Measurements from ENCODE around the gene TCF4. TPM values are rescaled to one million over a fixed set of nuclear protein-coding genes. Genes with fewer than 3 reads are reported as not detected.

TCF4 gene
- 3.5 TPM for polyA plus RNA-seq (2012; ENCODE audit: insufficient read depth, insufficient read length)

DNA sequence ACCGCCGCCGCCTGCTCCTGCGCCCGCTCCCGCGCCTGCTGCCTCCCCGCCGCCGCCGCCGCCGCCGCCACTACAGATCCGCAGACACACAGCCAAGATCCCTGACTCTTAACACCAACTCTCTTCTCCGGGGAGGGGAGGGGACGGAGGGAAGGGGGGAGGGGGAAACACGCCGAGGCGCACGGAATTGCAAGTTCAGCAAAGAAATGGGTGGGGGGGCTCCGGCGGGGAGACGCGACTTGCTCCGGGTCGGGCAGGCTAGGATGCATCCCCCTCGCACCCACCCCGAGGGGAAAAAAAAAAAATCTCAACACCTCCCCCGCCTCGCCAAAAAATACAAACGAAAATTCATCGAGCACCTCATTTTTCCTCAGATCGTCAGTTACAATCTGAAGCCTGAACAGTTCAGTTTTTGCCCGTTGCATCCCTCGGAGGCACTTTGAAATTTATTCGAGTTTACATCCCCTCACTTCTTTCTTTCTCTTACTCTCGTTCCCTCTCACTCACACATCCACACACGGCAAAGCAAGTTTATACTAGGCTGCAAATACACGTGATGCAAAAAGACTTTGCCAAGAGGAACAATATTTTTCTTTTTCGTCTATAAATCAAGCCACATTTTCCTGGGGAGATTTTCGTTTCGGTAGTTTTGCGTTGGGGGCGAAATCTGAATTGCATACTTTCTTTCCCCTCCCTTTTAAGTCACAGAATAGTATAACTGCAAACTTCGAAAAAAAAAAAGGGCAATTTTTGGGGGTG, at the start of gene TCF4:
TCF4 (minus strand) TSS at position 82 of the 759 bp plus-strand sequence. CDS start 1,076 bp downstream, outside the sequence.
- H3K4me3 ChIP-seq (ENCODE audit: low read length), result peak within 1 kb of the TSS; percentile 61
- DNase-seq (ENCODE audit: low read depth, low spot score), result peak; percentile 22

DNA sequence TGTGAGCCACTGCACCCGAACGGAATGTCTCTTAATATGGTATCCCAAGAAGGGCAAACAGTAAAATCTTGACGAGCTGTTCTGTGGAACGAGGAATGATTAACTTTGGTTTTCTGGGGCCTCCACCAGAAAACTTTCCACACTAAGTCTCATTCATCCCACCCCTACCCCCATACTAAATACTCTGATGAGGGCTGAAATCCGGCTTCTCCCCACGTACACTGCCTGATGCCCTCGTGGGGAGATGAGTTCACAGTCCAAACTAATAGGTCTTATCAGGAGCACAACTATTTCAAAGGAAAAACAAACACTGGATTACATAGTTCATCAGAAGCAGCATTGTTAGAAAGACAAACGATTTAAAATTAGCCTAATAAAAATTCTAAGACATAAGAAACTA, 49.2 kb upstream of the TCF4 start:
- H3K4me3 ChIP-seq (ENCODE audit: low read length), result no peak overlapping the region
- no peak for DNase-seq (ENCODE audit: low read depth, low spot score)

DNA sequence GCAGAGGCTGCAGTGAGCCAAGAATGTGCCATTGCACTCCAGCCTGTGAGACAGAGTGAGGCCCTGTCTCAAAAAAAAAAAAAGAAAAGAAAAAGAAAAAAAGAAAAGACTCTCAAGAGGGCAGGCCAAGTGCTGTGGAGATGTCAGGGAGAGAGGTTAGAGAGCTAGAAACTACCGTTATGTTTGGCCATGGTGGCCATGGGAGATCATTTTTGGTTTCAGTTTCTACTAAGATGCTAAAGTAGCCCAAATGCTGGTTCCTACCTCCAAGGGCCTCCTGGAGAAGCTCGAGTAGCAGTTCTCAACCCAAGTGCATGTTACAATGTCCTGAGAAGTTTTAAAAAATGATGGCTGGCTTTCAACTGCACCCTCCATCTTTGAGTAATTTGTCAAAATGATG, 47.4 kb upstream of the TCF4 start:
- H3K4me3 ChIP-seq (ENCODE audit: low read length), result no peak overlapping the region
- DNase-seq (ENCODE audit: low read depth, low spot score), result no peak

DNA sequence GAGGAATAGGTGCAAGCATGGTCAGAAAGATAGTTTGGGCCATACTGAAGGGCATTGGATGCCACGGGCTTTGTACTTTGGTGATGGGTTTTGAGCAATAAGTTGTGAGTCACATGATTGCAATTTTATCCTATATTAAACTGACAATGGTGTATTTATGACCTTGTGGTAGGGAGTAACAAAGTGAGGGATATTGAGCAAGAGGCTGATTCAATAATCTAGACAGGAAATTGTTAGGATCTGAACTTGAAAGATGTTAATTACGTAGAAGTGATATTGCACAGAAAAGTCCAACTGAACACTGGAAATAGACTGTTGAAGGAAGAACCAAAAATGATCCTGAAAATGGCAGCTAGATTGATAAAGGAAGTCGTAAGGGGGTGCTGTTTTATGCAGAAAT, 46.6 kb upstream of the TCF4 start:
- no peak overlapping the region for H3K4me3 ChIP-seq (ENCODE audit: low read length)
- no peak for DNase-seq (ENCODE audit: low read depth, low spot score)

DNA sequence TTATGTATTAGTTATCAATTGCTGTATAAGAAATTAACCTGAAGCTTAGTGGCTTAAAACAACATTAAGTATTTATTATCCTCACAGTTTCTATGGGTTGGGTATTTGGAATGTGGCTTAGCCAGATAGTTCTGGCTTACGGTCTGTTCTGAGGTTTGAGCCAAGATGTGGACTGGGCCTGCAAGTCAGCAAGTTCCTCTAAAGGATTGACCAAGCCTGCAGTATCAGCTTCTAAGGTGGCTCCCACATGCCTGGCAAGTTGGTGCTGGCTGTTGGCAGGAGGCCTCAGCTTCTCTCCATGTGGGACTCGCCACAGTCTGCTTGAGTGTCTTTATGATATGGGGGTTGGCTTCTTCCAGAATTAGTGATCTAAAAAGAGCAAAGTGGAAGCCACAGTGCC, 45.0 kb upstream of the TCF4 start:
- H3K4me3 ChIP-seq (ENCODE audit: low read length), result no peak overlapping the region
- no peak for DNase-seq (ENCODE audit: low read depth, low spot score)

DNA sequence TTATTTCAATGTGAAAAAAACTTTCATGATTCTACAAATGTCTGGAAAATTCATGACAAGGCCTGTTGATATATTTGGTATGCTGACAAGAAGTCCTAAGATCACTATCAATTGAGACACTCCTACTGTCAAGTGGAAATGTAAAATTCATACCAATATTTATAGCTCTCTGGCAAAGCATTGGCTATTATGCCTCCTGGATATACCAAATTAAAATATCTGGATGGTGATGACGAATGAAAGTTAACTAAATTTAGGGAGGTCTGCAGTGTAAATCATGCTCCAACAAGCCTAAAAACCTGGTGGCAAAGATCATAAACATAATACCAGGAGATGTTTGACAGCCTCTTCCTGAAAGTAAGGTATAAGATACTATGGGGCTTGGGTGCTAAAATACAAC, 41.1 kb upstream of the TCF4 start:
- DNase-seq (ENCODE audit: low read depth, low spot score), result no peak
- H3K4me3 ChIP-seq (ENCODE audit: low read length), result no peak overlapping the region

DNA sequence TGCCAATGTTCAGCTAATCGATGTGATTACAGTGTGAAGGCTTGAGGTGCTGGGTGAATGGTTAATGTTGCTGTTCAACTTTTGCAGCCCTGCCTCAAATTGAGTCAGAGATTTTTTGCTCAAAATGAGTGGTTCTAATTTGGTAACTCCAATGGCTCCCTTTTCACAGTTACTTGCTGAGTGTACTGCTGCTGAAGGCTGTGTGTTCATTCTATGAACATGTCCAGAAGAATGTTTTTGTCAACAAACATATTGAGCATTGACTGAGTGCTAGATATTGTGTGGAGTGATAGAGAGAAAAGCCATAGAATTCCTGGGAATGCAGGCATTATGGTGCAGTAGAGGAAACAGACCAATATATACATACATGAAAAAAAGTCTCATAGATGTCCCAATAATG, 39.0 kb upstream of the TCF4 start:
- no peak overlapping the region for H3K4me3 ChIP-seq (ENCODE audit: low read length)
- no peak for DNase-seq (ENCODE audit: low read depth, low spot score)

DNA sequence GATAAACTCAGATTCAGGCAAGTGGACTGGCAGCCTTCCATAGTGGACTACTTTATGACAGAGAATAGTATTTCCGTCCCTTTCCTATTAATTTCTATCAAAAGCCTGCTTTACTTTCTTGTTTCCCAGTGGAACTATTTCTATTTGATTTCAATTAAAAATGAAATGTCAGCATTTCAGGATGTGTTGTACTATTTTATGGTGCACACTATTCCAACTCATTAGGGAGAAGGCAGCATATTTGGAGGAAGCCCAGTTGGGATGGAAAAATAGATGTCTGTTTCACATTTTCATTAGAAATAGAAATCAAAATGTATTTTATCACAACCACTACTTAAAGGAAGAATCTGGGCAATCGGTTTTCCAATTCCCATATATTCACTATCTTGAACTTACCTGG, 37.9 kb upstream of the TCF4 start:
- DNase-seq (ENCODE audit: low read depth, low spot score), result no peak
- H3K4me3 ChIP-seq (ENCODE audit: low read length), result no peak overlapping the region

DNA sequence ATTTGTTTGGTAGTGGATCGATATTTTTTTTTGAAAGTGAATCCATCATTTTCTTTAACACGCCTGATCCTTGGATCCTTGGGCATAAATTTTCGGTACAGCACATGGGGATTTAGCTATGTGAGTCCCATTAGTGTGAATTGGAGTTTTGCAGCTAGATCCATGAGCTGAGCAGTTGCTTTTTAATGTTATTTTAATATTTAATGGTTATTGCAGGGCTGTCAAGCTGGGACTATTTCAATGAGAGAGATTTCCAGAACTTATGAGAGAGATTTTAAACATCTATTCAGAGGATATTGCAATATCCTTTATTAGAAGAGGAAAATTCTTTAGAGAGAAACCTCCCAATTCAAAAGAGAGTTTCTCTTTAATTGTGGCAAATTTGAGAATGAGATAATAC, 35.6 kb upstream of the TCF4 start:
- no peak for DNase-seq (ENCODE audit: low read depth, low spot score)

DNA sequence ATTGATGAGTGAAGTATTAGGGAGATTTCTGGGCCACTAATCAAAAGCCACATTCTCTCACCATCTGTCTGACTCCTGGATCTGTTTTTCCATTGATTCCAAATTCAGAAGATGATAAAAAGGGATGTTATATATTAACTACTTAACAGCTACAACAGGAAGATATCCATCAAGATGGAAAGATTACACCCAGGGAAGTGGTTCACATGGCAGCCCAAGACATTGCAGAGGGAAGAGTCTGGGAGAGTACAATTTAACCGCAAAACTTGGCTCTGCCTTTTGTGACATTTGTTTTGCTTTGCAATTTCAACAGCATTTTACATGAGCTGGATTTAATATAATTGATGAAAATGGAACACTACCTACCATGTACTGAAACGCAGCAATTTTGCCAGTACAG, 22.5 kb upstream of the TCF4 start:
- no peak overlapping the region for H3K4me3 ChIP-seq (ENCODE audit: low read length)
- DNase-seq (ENCODE audit: low read depth, low spot score), result no peak

More for the DNA sequence above, 35.6 kb upstream of the TCF4 start:
- H3K4me3 ChIP-seq (ENCODE audit: low read length), result no peak overlapping the region

DNA sequence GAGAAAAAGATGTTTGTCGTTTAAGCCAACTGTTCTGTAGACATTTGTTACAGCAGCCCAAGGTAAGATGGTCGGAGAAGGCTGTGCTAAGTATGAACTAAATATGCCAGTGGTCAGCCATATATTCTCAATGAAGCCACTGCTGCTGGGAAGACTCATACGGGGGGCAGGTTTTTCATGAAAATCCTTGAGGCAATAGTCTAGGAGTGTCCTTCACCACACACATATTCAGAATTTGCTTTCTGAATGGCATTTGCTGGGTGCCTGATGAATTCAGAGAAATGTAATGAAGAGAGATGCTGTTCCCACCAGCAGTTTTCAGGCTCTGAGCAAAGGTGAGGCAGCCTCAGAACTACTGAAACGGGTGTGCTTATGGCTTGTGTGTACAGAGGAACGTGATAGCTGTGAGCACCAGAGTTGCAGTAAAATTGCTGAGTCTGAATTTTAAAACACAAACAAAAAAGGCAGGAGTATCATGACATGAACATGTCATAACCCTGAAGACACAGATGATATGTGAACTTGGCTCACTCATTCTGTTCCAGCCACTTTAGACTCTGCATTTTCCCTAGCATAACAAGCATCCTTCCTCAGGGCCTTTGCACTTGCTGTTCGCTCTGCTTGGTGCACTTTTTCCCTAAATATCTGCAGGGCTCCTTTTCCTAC, 21.3 kb upstream of the TCF4 start:
- no peak overlapping the region for H3K4me3 ChIP-seq (ENCODE audit: low read length)

DNA sequence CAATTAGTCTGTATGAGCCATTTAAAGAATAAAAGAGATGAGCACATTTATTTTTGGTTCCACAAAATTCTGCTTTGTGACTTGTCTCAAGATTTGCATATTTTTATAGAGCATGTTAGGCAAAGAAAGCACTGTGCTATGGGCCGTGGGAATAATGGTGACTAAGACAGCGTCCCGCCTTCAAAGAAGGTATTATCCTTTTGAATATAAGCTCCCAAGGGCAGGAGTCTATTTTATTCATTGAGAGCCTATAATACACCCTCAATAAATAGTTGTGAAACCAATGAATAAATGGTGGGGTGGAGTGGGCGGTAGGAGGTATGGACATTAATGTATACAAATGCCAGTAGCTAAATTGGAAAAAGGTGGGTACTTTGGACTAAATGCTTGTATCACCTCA, 20.5 kb upstream of the TCF4 start:
- no peak overlapping the region for H3K4me3 ChIP-seq (ENCODE audit: low read length)

More for the DNA sequence above, 21.3 kb upstream of the TCF4 start:
- no peak for DNase-seq (ENCODE audit: low read depth, low spot score)

DNA sequence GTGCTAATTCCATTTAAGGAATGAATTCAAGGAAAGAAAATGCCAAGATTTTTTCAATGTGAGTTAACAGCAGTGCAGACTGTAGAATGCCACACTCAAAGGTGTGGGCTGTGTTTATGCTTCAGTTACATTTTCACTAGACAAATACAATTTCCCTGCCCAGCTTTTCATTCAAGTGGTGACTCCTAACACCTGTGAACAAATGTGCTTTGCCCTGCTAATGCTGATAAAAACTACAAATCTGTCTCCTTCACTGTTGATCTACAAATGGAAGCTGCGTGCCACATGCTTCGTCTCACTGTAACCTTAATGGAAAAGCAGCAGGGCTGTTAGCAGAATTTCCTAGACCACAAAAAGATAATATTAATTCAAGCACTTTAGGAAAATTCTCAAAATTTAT, 19.8 kb upstream of the TCF4 start:
- H3K4me3 ChIP-seq (ENCODE audit: low read length), result no peak overlapping the region
- DNase-seq (ENCODE audit: low read depth, low spot score), result no peak

More for the DNA sequence above, 20.5 kb upstream of the TCF4 start:
- no peak for DNase-seq (ENCODE audit: low read depth, low spot score)

DNA sequence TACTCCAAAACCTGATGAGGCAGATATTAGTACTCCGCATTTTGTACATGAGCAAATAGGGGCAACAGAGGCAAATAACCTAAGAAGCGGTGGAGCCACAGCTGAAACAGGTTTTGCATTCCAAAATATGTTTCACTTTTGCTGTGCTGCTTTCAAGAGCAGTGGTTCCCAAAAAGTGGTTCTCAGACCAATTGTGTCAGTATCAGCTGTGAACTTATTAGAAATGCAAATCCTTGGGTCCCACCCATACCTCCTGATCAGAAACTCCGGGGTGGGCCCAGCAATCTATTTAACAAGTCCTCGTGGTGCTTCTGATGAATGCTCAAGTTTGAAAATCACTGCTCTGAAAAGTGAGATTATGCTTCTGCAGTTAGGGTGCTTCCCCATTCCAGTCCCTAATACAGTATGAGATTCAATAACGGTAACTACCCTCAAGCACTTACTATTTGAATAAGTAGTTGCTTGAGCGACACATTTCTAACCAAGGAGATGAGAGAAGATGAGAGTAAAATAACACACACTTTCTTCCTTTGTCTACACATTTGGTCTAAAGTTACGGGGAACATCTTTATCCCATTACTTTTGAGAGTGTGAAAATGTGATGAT, 17.8 kb upstream of the TCF4 start:
- DNase-seq (ENCODE audit: low read depth, low spot score), result no peak
- no peak overlapping the region for H3K4me3 ChIP-seq (ENCODE audit: low read length)

DNA sequence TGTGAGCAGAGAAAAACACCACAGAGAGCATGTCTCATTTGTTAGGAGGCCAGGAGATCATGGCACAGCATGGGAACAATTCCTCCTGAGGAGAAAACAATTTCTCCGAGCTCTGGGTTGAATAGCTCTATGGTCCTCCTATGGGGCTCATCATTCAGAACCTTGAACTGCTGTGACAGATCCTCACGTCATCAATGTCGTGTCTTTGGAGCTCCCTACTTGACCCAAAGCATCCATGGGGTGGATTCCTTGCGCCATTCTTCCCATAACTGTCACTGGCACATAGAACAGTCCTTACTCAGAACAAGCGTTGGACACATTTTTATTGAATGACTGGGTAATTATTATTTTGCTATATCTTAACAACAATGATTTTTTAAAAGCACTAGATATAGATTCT, 15.8 kb upstream of the TCF4 start:
- DNase-seq (ENCODE audit: low read depth, low spot score), result no peak
- H3K4me3 ChIP-seq (ENCODE audit: low read length), result no peak overlapping the region

DNA sequence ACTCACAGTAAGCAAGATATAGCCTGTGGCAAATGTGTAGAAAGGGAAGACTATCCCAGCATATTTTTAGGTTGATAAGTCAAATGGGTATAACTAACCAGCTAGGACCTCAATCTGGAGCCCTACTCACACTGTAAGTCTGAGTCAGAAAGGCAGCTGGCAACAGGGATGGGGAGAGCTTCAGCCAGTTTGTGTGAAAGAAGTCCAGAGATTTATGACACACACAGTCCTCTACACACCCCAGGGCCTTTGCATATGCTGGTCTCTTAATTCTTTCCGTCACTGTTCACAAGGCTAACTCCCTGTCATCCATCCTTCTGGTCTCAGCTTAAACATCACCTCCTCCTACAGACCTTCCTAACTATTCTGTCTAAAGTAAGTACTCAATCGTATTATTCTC, 5.9 kb upstream of the TCF4 start:
- no peak for DNase-seq (ENCODE audit: low read depth, low spot score)
- H3K4me3 ChIP-seq (ENCODE audit: low read length), result no peak overlapping the region

DNA sequence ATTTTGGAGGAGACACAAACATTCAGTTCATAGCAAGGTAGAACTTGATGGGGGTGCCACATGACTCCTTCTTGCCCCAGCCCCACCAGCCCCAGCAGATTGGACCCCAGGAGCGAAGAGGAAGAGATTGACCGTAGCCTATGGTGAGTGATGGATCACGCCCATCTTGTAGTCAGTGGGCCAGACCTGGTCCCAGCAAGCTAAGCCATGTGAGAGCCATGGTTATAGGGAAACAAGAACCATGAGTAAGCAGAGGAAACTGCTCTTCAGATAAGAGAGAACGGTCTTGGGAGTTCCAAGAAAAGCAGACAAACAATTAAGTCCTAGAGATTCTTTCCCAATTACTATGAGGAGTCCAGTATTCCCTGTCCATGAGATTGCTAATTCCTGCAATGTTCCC, 4.6 kb upstream of the TCF4 start:
- DNase-seq (ENCODE audit: low read depth, low spot score), result no peak
- H3K4me3 ChIP-seq (ENCODE audit: low read length), result no peak overlapping the region

DNA sequence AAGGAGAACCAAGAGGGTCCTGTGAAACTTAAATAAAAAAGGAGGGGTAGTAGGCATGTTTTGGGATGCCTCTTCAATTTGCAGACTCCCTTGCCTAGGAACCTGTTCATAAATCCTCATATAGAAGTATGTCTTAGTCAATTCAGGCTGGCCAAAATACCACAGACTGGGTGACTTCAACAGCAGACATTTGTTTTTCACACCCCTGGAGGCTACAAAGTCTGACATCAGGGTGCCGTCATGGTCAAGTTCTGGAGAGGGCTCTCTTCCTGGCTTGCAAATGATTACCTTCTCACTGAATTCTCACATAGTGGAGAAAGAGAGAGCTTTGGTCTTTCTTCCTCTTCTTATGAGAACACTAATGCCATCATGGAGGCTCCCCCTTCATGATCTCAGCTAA, 4.1 kb upstream of the TCF4 start:
- H3K4me3 ChIP-seq (ENCODE audit: low read length), result no peak overlapping the region
- DNase-seq (ENCODE audit: low read depth, low spot score), result no peak

DNA sequence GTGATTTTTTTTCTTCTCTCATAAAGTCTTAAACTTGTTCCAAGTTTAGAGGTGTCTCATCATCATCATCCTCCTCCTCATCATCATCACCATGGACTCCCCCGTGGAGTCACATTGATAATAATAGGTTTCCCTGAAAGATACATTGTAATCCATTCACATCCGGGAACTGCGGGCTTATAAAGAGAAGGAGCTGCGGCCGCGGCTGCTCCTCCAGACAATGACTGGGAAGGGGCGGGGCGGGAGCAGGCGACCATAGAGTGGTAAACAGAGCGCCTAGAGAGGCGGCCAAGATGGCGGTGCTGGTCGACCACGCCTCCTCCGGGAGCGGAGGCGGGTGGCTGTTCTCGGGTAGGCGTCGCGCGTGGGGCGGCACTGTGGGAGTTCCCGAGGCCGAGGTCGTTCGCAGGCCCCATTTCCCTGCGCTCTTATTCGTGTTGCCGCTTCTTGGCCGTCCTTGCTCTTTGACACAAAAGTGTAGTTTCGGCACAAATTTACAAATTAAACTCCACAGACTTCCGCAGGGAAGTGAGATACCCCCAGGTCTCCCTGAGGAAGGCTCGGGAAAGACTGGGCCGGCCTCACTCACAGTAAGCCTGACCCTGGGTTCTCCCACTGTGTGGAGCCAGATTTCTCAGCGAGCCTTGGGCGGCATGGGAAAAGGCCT, 1.8 kb upstream of the TCF4 start:
- peak; percentile 81 for DNase-seq (ENCODE audit: low read depth, low spot score)
- H3K4me3 ChIP-seq (ENCODE audit: low read length), result peak overlapping the region; percentile 61
